Mammary epithelial cell (primary cell): ENCODE measurements around the gene CENPX.

ENCODE experiments used
- EZH2 ChIP-seq: IDR thresholded peaks from 2 replicates; pipeline ENCODE4 v1.6.1; 2012; ENCODE audit warnings: low read length, inconsistent platforms, borderline replicate concordance
- TF ChIP-seq, protein P1 (sequence below), 2 donors: IDR thresholded peaks in 1 of 2; conservative IDR thresholded peaks in 1 of 2; 2 replicates each; pipeline ENCODE4 v1.5.1; 2011 to 2012; ENCODE audit warnings: inconsistent platforms in 2 of 2, low read length in 2 of 2, mild to moderate bottlenecking in 2 of 2, control low read depth in 1 of 2, low read depth in 1 of 2; ENCODE audit not compliant: insufficient read depth in 1 of 2; ENCODE audit errors: extremely low read depth in 1 of 2

DNA sequence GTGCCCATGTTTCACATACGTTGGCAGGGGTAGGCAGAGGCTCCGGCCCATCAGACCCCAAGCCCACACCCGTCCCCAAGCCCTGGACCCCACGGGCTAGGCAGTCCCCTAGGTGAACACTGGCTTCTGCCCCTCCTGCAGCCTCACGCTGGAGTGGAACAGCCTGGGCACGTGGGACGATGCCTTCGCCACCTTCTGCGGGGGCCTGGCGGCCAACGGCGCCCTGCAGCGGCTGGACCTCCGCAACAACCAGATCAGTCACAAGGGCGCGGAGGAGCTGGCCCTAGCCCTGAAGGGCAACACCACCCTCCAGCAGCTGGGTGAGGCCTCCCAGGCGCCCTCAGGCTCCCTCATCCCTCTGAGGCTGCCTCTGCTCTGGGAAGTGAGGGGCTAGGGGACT is 2.2 kb upstream of the CENPX start:
- TF ChIP-seq, protein P1, sequence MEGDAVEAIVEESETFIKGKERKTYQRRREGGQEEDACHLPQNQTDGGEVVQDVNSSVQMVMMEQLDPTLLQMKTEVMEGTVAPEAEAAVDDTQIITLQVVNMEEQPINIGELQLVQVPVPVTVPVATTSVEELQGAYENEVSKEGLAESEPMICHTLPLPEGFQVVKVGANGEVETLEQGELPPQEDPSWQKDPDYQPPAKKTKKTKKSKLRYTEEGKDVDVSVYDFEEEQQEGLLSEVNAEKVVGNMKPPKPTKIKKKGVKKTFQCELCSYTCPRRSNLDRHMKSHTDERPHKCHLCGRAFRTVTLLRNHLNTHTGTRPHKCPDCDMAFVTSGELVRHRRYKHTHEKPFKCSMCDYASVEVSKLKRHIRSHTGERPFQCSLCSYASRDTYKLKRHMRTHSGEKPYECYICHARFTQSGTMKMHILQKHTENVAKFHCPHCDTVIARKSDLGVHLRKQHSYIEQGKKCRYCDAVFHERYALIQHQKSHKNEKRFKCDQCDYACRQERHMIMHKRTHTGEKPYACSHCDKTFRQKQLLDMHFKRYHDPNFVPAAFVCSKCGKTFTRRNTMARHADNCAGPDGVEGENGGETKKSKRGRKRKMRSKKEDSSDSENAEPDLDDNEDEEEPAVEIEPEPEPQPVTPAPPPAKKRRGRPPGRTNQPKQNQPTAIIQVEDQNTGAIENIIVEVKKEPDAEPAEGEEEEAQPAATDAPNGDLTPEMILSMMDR (conservative IDR thresholded peaks at IDR 0.05 in 1 of 2, IDR thresholded peaks at IDR 0.05 in 1 of 2; ENCODE audit: extremely low read depth in 1 of 2, insufficient read depth in 1 of 2, low read depth in 1 of 2, low read length in 2 of 2), result no peak
- no peak for TF ChIP-seq EZH2
